Fibroblast of skin of back (primary cell): Measurements from ENCODE around the gene SNED1.

ENCODE experiments used
- DNase-seq: peaks from one replicate; pipeline ENCODE4 v3.0.0-alpha.2; 2013

The SNED1 gene

DNA sequence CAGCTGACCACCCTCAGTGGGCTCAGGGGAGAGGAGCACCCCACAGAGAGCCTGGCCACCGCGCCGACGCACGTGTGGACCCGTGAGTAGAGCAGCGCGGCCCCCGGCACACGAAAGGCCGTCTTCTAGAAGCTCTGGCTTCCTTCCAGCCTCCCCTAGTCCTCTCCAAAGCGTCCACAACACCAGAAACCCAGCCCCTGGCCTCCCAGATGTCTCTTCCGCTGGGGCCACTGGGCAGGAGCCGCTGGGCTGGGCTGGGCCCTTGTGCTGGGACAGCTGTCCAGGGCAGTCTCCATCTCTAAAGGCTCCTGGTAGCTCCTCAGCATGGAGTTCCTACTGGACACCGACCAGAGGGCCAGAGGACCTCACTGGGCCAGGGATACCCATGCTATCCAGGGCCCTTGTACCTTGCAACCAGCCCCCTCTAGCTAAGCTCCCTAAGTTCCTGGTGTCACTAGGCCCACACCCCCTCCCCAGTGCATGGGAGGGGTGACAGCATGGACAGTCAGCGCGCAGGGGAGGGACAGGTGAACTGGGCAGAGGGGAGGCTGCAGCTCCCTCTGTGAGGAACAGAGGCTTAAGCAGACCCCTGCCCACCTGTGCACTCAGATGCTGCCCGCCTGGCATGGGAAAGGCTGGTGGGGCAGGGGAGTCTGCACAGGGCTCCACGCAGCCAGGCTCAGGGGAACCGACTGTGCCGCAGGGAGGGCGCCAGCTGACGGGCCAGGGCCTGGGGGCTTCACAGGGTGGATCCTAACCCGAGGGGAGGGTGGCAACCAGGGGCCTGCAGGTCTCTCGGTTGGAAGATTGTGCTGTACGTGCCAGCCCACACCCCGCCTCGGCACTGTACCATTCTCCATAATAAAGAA is 70.8 kb downstream of the SNED1 start:
- no peak for DNase-seq

DNA sequence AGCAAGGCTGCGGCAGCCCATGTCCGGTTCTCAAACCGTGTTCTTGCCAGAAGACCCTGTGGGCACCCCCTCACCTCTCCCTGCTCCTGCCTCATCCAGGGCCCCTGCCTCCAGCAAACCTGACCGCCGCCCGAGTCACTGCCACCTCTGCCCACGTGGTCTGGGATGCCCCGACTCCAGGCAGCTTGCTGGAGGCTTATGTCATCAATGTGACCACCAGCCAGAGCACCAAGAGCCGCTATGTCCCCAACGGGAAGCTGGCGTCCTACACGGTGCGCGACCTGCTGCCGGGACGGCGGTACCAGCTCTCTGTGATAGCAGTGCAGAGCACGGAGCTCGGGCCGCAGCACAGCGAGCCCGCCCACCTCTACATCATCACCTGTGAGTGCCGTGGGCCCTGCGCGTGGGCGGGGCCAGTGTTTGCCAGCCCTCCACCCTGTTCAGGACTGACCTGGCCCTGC is 71.4 kb downstream of the SNED1 start:
- DNase-seq, result no peak

DNA sequence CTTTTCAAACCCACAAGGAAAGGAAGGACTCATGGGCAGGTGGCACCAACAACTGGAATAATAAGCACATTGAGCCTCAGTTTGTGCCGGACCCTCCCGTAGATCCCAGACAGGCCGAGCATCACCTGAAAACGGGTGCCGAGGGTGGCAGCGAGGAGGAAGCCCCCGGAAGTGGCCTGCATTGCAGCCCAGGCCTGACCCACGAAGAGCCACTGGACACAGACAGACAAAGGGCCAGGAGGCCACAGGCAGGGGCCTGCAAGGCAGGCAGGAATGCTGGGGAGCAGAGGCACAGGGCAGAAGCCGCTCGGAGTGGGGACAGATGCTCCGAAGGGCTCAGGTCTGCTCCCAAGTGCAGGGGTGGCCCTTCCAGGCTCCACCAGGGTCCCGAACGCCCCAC is 71.9 kb downstream of the SNED1 start:
- no peak for DNase-seq

DNA sequence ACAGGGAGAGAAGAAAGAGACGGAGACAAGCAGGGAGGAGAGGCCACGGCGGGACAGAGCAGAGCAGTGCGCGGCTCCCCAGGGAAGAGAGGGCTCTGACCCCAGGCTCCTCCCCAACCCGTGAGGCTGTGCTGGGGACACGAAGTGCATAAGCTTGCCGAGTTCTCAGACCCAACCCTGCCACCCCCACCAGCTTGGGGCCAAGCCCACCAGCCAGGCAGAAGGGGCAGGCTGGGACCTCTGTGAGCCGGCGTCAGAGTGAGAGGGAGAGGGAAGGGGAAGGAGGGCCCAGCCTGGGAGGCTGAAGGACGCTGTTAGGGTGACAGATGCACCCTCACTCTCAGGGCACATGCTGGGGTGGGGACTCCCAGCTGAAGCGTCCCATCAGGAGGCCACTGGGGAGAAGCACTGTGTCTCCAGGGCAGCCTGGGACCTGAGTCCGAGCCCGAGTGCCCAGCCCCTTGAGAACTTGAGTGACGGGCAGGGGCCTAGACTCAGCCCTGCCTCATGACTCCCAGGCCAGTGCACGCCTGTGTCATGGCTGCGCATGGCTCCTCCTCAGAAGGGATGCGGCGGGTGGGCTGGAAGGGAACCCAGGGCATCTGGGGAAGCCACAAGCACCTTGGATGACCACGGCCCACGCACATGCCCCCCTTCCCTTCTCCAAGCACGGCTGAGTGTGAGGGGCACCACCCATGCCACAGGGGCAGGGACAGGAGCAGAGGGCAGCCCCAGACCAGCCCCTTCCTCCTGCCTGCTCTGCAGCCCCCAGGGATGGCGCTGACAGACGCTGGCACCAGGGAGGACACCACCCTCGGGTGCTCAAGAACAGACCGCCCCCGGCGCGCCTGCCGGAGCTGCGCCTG is 72.6 kb downstream of the SNED1 start:
- no peak for DNase-seq

DNA sequence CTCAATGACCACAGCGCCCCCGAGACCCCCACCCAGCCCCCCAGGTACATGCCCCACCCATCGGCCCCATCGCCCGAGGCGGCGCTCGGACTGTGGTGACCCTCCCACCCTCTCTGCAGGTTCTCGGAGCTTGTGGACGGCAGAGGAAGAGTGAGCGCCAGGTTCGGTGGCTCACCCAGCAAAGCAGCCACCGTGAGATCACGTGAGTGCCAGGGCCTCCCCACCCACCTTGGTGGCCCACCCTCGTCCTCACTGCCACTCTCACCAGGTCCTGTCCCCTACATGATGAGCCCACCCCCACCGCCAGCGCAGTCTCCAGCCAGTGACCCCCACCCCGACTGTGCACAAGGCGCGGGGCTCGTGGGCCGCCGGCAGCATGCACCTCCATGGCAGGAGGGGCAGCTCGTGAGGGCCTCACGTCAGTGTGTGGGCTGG is 73.3 kb downstream of the SNED1 start:
- DNase-seq, result no peak

DNA sequence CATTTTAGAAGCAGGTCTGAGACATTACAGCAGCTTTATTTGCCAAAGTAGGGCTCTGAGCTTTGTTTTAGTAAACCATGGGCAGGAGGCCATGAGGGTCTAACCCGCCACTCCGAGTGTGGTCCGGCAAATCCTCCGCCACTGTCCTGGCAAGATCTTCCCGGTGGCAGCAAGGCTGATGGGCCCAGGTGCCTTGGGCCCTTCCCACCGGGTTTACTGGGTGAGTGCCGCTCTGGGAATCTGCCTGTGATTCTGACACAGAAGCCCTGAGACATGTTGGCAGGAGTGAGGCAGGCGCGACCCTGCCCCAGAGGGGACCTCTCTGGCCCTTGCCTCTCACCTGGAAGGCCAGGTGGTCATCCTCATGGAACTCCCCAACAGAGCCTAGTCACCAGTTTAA is 73.7 kb downstream of the SNED1 start:
- DNase-seq, result no peak

DNA sequence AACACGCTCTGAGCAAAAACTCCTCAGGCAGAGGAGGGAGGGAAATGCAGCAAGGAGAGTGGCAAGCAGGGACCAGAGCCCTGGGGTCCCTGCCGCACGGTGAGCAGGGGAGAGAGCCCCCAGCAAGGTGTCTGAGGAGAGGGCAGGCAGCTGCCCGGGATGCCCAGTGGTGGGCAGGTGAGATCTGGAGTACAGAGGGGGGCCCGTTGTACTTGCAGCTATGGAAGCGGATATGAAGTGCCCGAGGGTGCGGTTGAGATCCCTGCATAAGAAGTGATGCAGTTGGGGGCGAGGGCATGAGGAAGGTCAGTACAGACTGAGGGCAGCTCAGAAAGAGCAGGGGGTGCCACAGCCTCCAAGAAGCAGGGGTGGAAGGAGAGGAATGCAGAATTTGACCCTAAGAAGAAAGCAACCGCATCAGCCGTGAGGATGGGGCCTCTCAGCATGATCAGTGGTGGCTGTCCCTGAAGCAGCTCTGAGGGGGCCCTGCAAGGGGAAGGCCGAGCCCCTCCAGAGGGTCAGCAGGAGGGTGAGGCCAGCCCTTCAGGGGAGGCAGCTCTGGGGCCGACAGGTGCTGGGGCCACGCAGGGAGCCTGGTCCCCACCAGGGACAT is 74.2 kb downstream of the SNED1 start:
- DNase-seq, result no peak

DNA sequence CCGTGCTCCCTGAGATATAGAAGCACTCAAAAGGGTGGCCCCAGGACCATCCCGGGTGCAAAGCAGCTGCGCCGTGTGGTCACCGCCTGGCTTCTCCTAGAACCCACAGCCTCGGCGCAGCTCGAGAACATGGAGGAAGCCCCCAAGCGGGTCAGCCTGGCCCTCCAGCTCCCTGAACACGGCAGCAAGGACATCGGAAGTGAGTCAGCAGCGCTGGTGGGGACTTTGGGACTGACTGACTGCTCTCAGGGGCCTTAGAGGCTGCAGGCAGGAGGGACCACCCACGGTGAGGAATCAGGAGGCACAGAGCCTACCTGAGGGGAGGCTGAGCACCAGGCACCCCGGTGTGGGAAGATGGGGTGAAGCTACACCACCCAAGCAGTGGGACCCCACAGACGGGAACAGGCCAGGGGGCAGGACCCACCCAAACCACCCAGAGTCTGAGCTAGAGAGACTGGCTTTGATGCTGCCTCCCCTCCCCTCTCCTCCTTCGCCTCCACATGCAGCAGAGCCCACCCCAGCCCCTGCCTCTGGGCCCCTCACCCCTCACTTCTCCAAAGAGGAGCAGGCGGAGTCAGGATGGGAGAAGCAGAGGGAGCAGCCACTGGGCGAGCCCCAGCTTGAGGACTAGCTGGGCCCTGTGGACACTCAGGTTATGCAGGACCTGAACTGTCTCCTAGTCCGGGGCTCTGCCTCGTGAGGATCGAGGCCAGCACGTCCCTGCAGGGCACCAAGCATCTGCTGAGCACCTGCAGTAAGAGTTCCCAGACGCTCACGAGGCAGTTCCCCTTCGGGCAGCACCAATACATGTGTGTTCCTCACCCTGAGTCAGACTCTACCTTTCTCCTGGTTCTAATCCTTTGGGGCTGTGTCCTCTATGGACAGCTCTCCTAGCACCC is 75.0 kb downstream of the SNED1 start:
- peak; percentile 14 for DNase-seq

DNA sequence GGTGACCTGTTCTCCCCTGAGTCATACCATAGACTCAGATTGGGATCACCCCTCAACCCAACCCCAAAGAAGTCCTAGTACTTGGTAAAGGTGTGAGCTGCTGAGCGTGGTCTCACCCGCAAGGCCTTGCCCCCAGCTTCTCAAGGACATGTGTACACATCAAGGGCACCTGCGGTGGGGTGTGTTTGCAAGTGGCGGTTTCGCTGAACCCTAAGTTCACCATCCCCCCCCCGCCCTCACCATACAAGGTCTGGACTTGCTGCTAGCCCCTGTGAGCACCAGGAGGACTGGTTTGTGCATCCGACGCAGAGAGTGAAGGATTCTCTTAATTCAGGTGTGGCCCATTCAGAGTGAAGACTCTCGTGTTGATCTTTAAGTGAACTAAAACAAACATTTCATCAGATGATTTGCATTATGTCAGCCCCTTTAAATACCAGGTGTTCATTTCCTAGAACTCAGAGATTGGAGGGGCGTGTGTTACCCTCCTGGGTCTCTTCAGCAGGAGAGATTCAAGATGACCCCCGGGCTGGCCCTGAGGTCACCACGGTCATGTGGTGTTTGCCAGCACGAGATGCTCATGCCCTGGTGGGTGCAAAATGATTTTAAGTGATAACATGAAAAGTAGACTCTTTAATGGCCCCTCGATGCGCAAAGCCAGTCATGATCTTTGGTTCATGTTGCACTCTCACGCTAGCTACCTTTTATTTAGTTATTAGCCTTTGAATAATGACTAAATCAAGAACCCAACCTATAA is 75.8 kb downstream of the SNED1 start:
- DNase-seq, result no peak

DNA sequence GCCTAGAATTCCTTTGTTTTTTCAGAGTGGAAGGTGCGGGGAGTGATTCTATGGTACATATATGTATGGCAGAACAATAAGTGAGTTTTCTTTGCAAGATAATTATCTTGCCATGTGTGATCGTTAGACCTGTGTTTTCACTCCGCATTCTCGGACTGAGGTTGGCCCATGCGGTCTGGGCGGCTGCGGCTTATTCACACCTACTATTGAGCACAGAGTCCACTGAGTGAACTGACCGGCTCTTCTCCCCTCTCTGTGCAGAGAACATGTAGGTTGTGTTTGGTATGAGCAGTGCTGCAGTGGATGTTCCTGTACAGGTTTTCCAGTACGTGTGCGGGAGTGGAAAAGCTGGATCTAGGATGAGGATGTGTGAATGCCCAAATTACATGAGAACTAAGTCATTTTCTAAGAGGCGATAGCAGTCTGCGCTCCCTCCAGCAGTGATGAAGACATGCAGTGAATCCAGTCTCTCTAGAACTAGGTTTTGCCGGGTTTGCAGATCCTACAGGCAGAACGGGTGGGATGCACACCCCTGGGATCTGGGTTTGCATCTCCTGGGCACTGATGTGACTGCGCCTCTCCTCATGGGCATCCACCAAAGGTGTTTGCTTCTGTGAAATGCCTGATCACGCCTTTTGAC is 76.6 kb downstream of the SNED1 start:
- no peak for DNase-seq

DNA sequence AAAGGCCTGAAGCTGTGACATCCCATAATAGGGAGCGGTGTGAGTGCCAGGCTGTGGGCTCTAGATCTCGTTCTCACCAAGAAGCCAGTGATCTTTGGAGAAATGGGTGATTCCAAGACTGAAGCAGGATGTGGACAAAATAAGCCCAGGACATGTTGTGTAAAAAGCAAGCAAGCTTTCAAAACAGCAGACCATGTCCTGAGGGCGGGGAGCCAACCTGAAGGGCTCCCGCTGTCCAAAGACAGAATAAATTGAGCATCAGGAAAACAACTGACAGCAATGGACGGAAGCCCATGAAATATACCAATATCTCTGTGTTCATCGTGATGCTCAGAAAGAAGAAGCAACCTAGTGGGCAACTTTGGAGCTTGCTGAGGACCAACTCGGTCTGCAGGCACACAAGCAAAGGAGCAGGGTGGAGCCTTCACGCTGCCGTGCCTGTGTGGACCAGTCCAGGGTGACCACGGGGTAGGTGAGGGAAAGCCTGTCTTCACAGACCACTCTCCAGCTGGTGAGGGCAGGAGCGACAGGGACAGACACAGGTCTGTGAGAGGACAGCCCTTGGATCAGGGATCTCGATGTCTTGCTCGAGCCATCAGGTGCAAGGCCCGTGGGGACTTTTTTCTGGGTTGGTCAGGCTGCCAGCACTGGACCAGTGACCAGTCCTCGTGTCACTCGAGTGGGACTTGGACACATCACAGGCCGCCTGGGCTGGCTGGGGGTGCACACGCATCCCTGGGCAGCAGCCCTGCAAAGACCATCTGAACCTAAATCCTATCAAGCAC is 82.2 kb downstream of the SNED1 start:
- DNase-seq, result no peak

DNA sequence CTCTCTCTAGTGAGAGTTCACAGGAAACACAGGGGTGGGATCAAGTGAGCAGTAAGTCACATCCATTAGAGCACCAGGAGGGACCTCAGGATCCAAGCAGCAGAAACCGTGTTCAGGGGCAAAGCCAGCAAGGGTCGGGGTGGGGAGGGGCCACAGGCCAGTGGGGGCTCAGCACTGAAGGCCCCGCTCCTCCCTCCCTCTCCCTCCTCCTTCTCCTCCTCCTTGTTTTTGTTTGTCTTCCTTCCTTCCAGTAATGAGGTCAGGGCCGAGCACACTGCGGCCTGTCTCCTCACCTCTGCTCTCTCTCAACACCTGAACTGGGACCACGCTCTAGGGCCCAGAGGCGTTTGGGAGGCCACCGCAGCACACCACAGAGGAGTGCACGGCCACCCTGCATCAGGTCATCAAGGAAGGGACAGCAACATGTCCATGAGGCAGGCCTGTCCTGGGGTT is 82.8 kb downstream of the SNED1 start:
- no peak for DNase-seq

DNA sequence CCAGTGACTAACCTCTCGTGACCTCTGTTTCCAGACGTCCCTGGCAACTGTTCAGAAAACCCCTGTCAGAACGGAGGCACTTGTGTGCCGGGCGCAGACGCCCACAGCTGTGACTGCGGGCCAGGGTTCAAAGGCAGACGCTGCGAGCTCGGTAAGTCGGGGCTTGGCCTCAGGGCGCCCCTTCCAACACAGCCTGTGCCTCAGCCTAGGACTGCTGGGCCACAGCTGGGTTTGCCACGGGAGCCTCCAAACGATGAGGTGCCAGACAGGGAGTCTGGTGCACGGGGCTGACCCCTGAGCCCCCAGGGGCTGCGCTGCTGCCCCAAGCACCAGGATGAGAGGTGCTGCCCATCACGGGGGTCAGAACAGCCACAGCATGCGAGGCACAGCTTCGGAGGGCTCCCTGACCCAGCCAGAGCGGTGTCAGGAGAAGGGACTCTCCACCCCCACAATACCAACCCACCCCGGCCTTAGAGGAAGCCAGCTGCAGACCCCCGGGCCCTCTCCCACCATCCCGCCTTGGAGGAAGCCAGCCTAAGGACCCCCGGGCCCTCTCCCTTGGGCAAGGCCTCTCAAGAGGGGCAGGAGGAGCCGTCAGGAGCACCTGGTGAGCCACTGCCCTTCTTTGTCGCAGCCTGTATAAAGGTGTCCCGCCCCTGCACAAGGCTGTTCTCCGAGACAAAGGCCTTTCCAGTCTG is 83.4 kb downstream of the SNED1 start:
- DNase-seq, result no peak

DNA sequence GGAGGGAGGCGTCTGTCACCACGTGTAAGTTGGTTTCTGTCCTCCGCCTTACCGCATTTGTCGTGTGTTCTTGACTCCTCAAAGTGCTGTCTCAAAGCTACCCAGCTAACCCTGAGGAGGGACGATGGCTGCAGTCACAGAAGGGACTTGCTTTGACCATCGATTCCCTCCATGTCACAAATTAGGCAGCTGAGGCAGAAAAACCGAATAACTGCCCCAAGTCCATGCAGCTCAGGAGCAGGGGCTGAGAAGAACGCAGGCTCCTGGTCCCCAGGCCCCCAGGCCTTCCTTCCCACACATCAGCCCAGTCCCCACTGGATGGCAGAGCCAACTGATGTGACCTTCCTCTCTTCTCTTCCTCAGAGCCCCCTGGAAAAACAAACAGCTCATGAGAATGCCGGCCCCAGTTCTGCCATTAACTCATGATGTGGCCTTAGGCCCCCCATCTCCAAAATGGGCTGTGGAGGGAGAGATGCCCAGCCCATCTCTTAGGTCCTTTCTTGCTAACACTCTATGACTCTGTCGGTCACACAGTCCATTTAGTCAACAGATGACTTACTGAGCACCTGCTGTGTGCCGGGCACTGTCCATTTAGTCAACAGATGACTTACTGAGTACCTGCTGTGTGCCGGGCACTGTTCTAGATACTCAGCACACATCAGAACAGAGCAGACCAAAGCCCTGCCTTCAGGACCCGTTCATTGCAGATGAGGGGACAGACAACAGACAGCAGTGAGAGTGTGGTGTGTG is 84.1 kb downstream of the SNED1 start:
- no peak for DNase-seq

DNA sequence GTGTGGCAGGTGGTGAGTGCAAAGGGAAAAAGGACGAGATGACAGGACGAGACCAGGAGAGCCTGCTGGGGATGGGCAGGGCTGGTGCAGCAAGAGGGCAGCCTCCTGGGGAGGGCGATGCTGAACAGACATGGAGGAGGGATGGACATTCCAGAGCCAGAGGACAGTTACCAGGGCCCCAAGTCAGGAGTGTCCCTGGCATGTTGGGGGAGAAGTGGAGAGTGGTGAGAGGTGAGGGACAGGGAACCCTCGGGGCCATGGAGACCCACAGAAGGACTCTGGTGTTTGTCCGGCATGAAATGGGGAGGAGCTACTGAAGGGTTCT is 84.6 kb downstream of the SNED1 start:
- no peak for DNase-seq

DNA sequence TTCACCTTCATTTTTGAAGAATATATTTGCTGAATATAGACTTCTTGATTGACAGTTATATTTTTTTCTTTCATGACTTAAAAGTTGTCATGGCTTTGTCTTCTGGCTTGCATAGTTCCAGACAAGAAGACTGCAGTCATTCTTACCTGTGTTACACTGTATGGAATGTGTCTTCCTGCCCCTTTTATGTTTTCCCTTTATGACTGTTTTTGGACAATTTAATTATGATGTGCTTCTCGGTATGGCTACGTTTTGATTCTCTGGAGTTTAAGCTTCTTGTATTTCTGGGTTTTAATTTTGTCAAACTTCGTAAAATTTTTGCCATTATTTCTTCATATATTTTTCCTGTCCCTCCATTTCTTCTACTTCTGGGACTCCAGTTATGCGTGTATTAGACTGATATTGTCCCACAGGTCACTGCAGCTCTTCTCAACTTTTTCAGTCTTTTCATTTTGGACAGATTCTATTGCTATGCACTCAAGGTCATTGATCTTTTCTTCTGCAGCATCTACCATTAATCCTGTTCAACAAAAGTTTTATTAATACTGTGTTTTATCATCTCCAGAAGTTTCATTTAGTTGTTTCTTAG is 86.5 kb downstream of the SNED1 start:
- no peak for DNase-seq

DNA sequence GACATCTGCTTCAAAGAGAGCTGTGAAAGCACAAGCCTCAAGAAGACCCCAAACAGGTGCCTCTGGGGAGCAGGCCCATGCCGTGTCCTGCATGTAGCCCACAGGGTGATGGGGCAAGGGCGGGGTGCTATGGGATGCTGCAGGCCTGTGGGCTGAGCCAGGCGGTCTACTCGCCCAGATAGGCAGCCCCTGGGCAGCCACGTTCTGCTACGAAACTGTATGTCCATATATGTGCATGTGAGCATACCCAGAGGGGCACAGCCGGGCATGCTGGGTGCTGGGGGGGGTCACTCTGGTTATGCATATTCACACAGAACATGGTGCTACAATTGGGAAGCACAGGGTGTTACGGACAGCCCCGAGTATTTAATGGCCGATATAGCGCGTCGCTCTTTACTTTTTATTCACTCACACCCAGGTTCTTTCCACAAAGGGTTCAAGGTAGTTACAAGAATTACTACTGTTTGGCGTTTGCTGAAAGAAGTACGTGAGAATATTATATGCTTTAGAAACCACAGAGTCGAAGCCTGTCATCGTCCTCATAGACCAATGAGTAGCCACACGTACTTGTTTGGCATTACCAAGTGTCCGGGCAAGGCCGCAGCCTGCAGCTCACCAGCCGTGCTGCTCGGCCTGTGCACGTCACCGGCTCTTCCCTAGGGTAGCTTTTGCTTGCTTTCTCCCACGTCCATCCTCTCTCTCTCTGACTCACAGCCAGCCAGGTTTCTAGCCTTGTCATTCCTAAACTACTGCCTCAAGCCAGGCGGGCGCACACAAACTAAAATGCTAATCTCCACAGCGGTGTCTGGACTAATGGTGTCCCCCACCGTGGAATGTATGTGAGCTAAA is 89.2 kb downstream of the SNED1 start:
- DNase-seq, result no peak
